ENCODE results near the gene CDK15.

DNA sequence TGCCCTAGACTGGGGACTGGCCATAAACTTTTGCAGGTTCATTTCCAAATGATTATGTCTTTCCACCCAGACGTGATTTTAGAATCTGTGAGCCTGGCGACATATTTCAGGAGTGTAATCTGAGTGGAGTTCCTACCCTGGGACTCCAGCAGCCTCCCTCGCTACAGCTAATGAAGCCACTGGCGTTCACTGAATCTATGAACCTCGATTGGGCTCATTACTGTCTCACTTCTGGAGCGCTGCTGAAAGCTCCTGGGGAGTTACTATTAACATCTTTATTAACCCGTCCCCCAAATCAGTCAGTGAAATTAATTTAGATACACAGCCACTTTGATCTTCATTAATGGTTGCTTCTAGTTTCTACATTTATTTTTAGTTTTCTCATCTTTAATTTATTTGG is 56.5 kb downstream of the CDK15 start:
- TF ChIP-seq, protein P1, sequence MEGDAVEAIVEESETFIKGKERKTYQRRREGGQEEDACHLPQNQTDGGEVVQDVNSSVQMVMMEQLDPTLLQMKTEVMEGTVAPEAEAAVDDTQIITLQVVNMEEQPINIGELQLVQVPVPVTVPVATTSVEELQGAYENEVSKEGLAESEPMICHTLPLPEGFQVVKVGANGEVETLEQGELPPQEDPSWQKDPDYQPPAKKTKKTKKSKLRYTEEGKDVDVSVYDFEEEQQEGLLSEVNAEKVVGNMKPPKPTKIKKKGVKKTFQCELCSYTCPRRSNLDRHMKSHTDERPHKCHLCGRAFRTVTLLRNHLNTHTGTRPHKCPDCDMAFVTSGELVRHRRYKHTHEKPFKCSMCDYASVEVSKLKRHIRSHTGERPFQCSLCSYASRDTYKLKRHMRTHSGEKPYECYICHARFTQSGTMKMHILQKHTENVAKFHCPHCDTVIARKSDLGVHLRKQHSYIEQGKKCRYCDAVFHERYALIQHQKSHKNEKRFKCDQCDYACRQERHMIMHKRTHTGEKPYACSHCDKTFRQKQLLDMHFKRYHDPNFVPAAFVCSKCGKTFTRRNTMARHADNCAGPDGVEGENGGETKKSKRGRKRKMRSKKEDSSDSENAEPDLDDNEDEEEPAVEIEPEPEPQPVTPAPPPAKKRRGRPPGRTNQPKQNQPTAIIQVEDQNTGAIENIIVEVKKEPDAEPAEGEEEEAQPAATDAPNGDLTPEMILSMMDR (IDR thresholded peaks at IDR 0.05 in 8 of 11, conservative IDR thresholded peaks at IDR 0.05 in 3 of 11), result no peak
- TF ChIP-seq POLR2AphosphoS5 (IDR thresholded peaks at IDR 0.05), result no peak
